Calu3 (cell line): ENCODE results near the gene NUDT13. TPM values are rescaled to one million over a fixed set of nuclear protein-coding genes. Genes with fewer than 3 reads are reported as not detected.
"Not testable (repeated sequence)": the region's sequence is repeated elsewhere in the genome, so short reads cannot be mapped to it uniquely, and the experiment has no call there.

Experiments used
- BruUV-seq: library from RNA; stranded (reverse); fragments of 400-500 nt; replicated peaks from 2 replicates; lab custom pipeline; 2021; lab: Mats Ljungman, UMichigan
- CTCF ChIA-PET: fragments of 300-600 bp; sonication (Branson Sonifier 250); formaldehyde crosslinking; loops from one replicate; lab custom pipeline; 2022; ENCODE audit warnings: antibody characterized with exemption; lab: Charles Lee
- DNase-seq: peaks from one replicate; pipeline ENCODE4 v3.0.0; 2022
- H3K27ac Mint-ChIP-seq: one replicate; pipeline ENCODE4 v1.8.0; 2022; ENCODE audit warnings: mixed read lengths; ENCODE audit not compliant: unreplicated experiment
- H3K27me3 Mint-ChIP-seq: one replicate; pipeline ENCODE4 v1.8.0; 2022; ENCODE audit warnings: mixed read lengths; ENCODE audit not compliant: unreplicated experiment
- H3K36me3 Mint-ChIP-seq: one replicate; pipeline ENCODE4 v1.8.0; 2022; ENCODE audit warnings: mild to moderate bottlenecking, moderate library complexity, mixed read lengths; ENCODE audit not compliant: insufficient read depth, unreplicated experiment
- H3K4me1 Mint-ChIP-seq: one replicate; pipeline ENCODE4 v1.8.0; 2022; ENCODE audit warnings: mild to moderate bottlenecking, low read depth, mixed read lengths; ENCODE audit not compliant: unreplicated experiment
- H3K4me3 Mint-ChIP-seq: one replicate; pipeline ENCODE4 v1.8.0; 2022; ENCODE audit warnings: mild to moderate bottlenecking, low read depth, moderate library complexity, mixed read lengths; ENCODE audit not compliant: unreplicated experiment
- H3K9me3 Mint-ChIP-seq: one replicate; pipeline ENCODE4 v1.8.0; 2022; ENCODE audit warnings: low read depth, mixed read lengths; ENCODE audit not compliant: unreplicated experiment
- CTCF ChIP-seq: fragments of 200-600 bp; IDR thresholded peaks from one replicate; pipeline ENCODE4 v1.8.0; 2022; ENCODE audit warnings: antibody characterized with exemption; ENCODE audit not compliant: unreplicated experiment
- intact Hi-C: fragments of 100-400 bp; cut with micrococcal nuclease; formaldehyde crosslinking; loops from one replicate; pipeline ENCODE4 v1.10.0; 2022; ENCODE audit not compliant: unreplicated experiment
- total RNA-seq: library from RNA; stranded (reverse); gene quantifications from 2 replicates; pipeline ENCODE4 v1.2.3, GENCODE V29; 2022

Gene NUDT13
- total RNA-seq, 1 experiment from 2014 or later: 0.78 TPM

- no peak overlapping the region for H3K4me3 Mint-ChIP-seq
- H3K36me3 Mint-ChIP-seq: peaks cover 25% of the 10 kb centered on the region
- BruUV-seq: no TSS peak
- CTCF ChIA-PET: no interaction called here
- TF ChIP-seq CTCF: no peak
- peaks cover 5% of the 10 kb centered on the region for H3K9me3 Mint-ChIP-seq
- intact Hi-C loops: no loop called here
- no peak overlapping the region for H3K27ac Mint-ChIP-seq
- no peaks in the 10 kb centered on the region for H3K4me1 Mint-ChIP-seq
- no peak for DNase-seq
- H3K27me3 Mint-ChIP-seq: no peaks in the 10 kb centered on the region
Observed at GRCh38 chr10:73106301-73106700, 4.0 kb upstream of the NUDT13 start.

- DNase-seq, BruUV-seq, intact Hi-C loops, H3K4me3 Mint-ChIP-seq, H3K4me1 Mint-ChIP-seq, H3K9me3 Mint-ChIP-seq, H3K27ac Mint-ChIP-seq, H3K27me3 Mint-ChIP-seq: not testable (repeated sequence)
- peaks cover 28% of the 10 kb centered on the region for H3K36me3 Mint-ChIP-seq
- CTCF ChIA-PET: interaction anchor here (0.7 to 1.6 kb wide), 2 partner anchors 10 to 1933 kb away, joined by 3 to 5 read pairs; no protein-coding TSS in a partner anchor
Observed at GRCh38 chr10:73109248-73109652, 1.0 kb upstream of the NUDT13 start.

GRCh38 chr10:73112032-73112431, 1.8 kb downstream of the NUDT13 start:
- BruUV-seq, DNase-seq, H3K9me3 Mint-ChIP-seq, H3K4me1 Mint-ChIP-seq, H3K27ac Mint-ChIP-seq, intact Hi-C loops, H3K4me3 Mint-ChIP-seq, H3K27me3 Mint-ChIP-seq: not testable (repeated sequence)
- CTCF ChIA-PET: interaction anchor here (2.3 kb wide), 1 partner anchor 16 kb away, joined by 9 read pairs; the partner anchor contains the start of gene P4HA1
- H3K36me3 Mint-ChIP-seq: peaks cover 28% of the 10 kb centered on the region

- Mint-ChIP-seq H3K27ac (no peak overlapping the region), H3K4me1 (no peaks in the 10 kb centered on the region), H3K9me3 (peaks cover 5% of the 10 kb centered on the region), H3K4me3 (no peak overlapping the region), H3K36me3 (peaks cover 24% of the 10 kb centered on the region), H3K27me3 (no peaks in the 10 kb centered on the region)
- DNase-seq: no peak
- intact Hi-C loops: no loop called here
- CTCF ChIA-PET: no interaction called here
- BruUV-seq: no TSS peak
- no peak for TF ChIP-seq CTCF
Observed at GRCh38 chr10:73113551-73113950, 3.3 kb downstream of the NUDT13 start.

- Mint-ChIP-seq H3K4me1 (no peaks in the 10 kb centered on the region), H3K27me3 (no peaks in the 10 kb centered on the region), H3K27ac (no peak overlapping the region), H3K36me3 (peaks cover 15% of the 10 kb centered on the region), H3K4me3 (no peak overlapping the region), H3K9me3 (no peaks in the 10 kb centered on the region)
- BruUV-seq: no TSS peak
- no peak for TF ChIP-seq CTCF
- CTCF ChIA-PET: no interaction called here
- no peak for DNase-seq
- intact Hi-C loops: no loop called here
Observed at GRCh38 chr10:73116017-73116416, 5.8 kb downstream of the NUDT13 start.
